Neutrophil (primary cell): ENCODE results near the gene ABTB2.

Experiments
- H3K27ac ChIP-seq: fragments of 200-600 bp; sonication (generic); 2 replicates; pipeline ENCODE4 v1.5.1; 2016; ENCODE audit warnings: mild to moderate bottlenecking, moderate library complexity
- H3K27me3 ChIP-seq: fragments of 200-600 bp; sonication (generic); 2 replicates; pipeline ENCODE4 v1.6.0; 2016; ENCODE audit warnings: mild to moderate bottlenecking
- H3K36me3 ChIP-seq: fragments of 200-600 bp; sonication (generic); 2 replicates; pipeline ENCODE4 v1.5.1; 2017
- H3K4me1 ChIP-seq, 2 experiments: fragments of 200-600 bp in 1 of 2; sonication (generic) in 1 of 2; 1 replicate in 1 of 2; 2 replicates in 1 of 2; pipeline versions ENCODE4 v1.5.1 to v1.6.1; 2013 to 2016; ENCODE audit warnings: low read depth in 1 of 2, low read length in 1 of 2, mild to moderate bottlenecking in 1 of 2, moderate library complexity in 1 of 2; ENCODE audit not compliant: control insufficient read depth in 1 of 2, insufficient read depth in 1 of 2
- H3K4me3 ChIP-seq, 2 experiments: fragments of 200-600 bp in 1 of 2; sonication (generic) in 1 of 2; 1 replicate in 1 of 2; 2 replicates in 1 of 2; pipeline ENCODE4 v1.5.1; 2013 to 2016; ENCODE audit warnings: low read depth in 1 of 2, low read length in 1 of 2, mild to moderate bottlenecking in 1 of 2, moderate library complexity in 1 of 2
- H3K9me3 ChIP-seq: fragments of 200-600 bp; sonication (generic); 2 replicates; pipeline ENCODE4 v1.5.1; 2016
- TF ChIP-seq, protein P1 (sequence below): fragments of 200-600 bp; sonication (generic); IDR thresholded peaks from 2 replicates; pipeline ENCODE4 v1.5.1; 2016; ENCODE audit warnings: antibody characterized with exemption

ABTB2 gene

DNA sequence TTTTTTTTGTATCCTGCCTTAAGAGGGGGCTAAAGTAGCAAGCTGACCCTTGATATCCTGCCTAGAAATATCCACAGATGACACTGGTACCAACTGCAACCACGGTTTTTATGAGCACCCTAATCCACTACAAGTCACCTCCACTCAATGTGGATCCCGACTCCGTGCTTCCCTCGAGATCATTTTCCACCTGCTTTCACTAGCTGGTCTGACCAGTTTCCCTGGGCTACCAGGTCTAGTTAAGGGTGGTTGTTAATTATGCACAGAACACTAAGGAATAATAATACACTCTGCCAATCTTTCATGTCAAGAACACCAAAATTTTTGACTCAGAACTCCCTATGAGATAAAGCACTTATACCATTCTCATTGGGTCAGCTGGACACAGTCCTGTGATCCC is 82.3 kb downstream of the ABTB2 start:
- Histone ChIP-seq H3K27me3 (no peaks in the 10 kb centered on the region), H3K27ac (no peak overlapping the region), H3K4me1 (no peaks in the 10 kb centered on the region), H3K36me3 (no peaks in the 10 kb centered on the region), H3K9me3 (no peaks in the 10 kb centered on the region), H3K4me3 (no peak overlapping the region)
- TF ChIP-seq, protein P1, sequence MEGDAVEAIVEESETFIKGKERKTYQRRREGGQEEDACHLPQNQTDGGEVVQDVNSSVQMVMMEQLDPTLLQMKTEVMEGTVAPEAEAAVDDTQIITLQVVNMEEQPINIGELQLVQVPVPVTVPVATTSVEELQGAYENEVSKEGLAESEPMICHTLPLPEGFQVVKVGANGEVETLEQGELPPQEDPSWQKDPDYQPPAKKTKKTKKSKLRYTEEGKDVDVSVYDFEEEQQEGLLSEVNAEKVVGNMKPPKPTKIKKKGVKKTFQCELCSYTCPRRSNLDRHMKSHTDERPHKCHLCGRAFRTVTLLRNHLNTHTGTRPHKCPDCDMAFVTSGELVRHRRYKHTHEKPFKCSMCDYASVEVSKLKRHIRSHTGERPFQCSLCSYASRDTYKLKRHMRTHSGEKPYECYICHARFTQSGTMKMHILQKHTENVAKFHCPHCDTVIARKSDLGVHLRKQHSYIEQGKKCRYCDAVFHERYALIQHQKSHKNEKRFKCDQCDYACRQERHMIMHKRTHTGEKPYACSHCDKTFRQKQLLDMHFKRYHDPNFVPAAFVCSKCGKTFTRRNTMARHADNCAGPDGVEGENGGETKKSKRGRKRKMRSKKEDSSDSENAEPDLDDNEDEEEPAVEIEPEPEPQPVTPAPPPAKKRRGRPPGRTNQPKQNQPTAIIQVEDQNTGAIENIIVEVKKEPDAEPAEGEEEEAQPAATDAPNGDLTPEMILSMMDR = no peak

DNA sequence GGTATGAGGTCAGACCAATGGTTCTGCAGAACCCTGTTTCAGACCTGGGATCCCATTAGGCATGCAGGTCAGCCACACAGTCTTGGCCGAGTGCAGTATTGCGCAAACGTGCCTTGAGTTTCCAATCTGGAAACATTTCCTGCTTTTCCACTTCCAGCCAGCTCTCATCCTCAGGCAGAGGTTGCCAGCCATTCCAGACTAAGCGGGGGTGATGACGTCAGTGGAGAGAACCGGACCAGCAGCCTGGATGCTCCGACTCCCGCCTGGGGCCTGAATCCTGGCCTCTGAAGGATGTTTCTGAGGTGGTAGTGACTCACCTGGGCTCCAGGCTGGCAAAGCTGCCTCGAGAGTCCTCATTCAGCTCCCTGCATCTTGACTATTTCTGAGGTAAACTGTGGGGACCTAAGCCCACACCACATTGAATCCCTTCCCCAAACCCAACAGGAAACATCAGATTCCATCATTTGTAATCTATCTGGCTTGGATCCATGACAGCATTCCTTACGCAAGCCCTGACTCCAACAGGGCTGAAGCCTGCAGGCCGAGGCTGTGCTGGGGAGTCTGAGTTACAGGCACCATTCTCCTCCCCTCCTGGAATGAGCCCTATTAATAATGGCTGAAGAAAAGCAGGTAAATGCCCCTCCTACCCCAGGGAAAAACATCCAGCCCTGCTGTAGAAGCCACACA is 83.0 kb downstream of the ABTB2 start:
- Histone ChIP-seq H3K27me3 (no peaks in the 10 kb centered on the region), H3K36me3 (no peaks in the 10 kb centered on the region), H3K4me1 (peaks cover 0 to 2% of the 10 kb centered on the region in 2 experiments), H3K4me3 (no peak overlapping the region), H3K27ac (no peak overlapping the region), H3K9me3 (no peaks in the 10 kb centered on the region)
- TF ChIP-seq, protein P1 = no peak

DNA sequence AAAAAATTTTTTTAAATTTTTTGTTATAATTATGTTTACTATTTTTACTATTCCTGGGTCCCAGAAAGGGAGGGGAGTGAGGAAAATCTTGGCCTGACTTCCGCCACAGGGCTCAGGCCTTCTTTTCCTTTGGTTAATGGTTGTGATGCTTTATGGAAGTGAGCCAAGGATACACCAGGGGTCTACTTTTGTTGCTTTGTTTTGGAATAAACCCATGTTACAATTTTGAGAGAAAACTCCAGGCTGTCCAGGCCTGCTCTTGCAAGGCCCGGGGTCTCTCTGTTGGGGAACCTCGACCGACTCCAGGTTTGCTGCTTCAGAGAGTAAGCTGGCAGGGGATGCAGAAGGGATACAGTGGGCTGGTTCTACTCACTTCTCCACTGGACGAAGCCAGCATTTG is 84.7 kb downstream of the ABTB2 start:
- Histone ChIP-seq H3K27me3 (no peaks in the 10 kb centered on the region), H3K4me1 (peaks cover 17 to 19% of the 10 kb centered on the region in 2 experiments), H3K9me3 (no peaks in the 10 kb centered on the region), H3K27ac (no peak overlapping the region), H3K36me3 (no peaks in the 10 kb centered on the region), H3K4me3 (no peak overlapping the region)
- TF ChIP-seq, protein P1 = no peak

DNA sequence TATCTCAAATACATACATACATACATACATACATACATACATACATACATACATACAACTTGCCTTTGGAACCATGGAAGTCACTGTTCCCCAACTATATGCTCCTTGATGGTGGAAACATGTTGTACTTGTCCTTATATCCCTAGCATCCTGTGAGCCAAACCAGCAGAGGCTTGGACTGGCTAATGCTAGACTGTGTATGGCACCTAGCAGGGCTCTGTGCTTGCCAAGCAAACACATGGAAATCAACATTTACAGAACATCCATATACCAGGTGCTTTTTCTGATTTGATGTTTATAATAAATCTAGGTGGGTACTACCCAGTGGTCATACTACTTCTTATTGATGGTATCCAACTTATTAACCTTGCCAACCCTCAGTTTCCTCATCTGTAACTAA is 86.1 kb downstream of the ABTB2 start:
- Histone ChIP-seq H3K4me1 (peaks cover 29 to 31% of the 10 kb centered on the region in 2 experiments), H3K27me3 (no peaks in the 10 kb centered on the region), H3K4me3 (no peak overlapping the region), H3K36me3 (no peaks in the 10 kb centered on the region), H3K27ac (no peak overlapping the region), H3K9me3 (no peaks in the 10 kb centered on the region)
- TF ChIP-seq, protein P1 = no peak

DNA sequence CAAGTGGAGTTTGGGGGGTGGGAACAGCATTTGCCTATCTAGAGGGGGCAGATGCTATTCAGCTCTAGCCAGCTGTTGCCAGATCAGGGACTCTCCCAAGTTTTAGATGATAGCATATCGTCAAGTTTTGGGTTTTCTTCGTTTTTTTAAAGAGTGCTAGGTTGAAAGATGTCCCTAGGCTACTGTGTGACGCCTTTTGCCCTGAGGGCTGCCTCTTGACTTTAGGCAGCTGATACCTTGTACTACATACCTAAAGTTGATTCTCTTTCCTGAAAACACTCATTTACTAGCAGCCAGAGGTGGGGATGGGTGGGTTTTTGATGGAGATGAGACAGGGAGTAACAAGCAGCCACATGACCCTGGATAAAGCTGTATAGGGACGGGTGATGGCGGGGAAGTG is 87.1 kb downstream of the ABTB2 start:
- Histone ChIP-seq H3K36me3 (no peaks in the 10 kb centered on the region), H3K4me3 (no peak overlapping the region), H3K4me1 (peaks cover 29 to 40% of the 10 kb centered on the region in 2 experiments), H3K27me3 (no peaks in the 10 kb centered on the region), H3K9me3 (no peaks in the 10 kb centered on the region), H3K27ac (no peak overlapping the region)
- TF ChIP-seq, protein P1 = no peak
